IPS-15b (cell line): ENCODE measurements around the gene PTK6.

Source experiments
- H3K27me3 ChIP-seq: one replicate; pipeline ENCODE4 v1.6.1; 2013; ENCODE audit warnings: low read length; ENCODE audit not compliant: control insufficient read depth, insufficient read depth
- H3K36me3 ChIP-seq: one replicate; pipeline ENCODE4 v1.6.1; 2013; ENCODE audit warnings: low read length; ENCODE audit not compliant: control insufficient read depth, insufficient read depth
- H3K4me1 ChIP-seq: one replicate; pipeline ENCODE4 v1.6.1; 2013; ENCODE audit warnings: mild to moderate bottlenecking, low read length; ENCODE audit not compliant: control insufficient read depth, insufficient read depth
- H3K4me3 ChIP-seq: one replicate; pipeline ENCODE4 v1.5.1; 2013; ENCODE audit warnings: low read depth, low read length
- H3K9ac ChIP-seq: one replicate; pipeline ENCODE4 v1.6.1; 2013; ENCODE audit warnings: low read depth, mild to moderate bottlenecking, low read length
- H3K9me3 ChIP-seq: one replicate; pipeline ENCODE4 v1.6.1; 2013; ENCODE audit warnings: mild to moderate bottlenecking, low read length; ENCODE audit not compliant: control insufficient read depth, insufficient read depth

Gene PTK6

DNA sequence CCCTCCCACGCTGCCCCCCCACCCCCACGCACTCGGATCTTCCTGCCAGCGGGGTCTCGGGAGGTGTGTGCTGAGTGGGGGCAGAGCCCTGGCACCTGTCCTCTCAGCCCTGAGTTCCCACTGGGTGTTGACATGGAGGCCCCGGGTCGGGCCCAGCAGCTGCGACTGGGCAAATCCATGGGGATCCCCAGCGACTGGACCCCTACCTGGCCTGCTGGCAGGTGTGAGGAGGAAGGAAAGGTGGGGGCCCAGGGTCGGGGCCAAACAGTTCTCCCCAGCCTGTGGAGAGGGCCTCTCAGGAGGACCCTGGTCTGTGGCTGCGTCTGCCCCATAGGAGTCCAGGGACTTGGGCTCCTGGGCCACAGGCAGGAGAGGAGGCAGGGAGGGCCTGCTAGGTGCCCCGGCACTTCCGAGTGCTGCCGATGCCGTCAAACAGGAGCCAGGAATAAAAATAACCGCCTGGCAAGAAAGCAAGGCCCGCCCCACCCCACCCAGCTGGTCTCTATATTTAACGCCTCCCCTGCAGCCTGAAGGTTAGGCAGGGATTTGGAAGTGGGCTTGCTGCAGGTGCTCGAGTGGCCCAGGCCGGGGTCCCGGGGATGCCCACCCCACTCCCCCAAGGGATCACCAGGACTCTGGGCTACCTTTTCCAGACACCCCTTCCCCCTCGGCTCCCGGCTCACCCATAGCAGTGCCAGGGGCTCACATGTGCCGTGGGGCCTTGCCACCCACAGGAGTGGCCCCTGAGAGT lies 36.9 kb downstream of the PTK6 start:
- H3K36me3 ChIP-seq = peaks cover under 1% of the 10 kb centered on the region
- H3K27me3 ChIP-seq = peaks cover 20% of the 10 kb centered on the region

DNA sequence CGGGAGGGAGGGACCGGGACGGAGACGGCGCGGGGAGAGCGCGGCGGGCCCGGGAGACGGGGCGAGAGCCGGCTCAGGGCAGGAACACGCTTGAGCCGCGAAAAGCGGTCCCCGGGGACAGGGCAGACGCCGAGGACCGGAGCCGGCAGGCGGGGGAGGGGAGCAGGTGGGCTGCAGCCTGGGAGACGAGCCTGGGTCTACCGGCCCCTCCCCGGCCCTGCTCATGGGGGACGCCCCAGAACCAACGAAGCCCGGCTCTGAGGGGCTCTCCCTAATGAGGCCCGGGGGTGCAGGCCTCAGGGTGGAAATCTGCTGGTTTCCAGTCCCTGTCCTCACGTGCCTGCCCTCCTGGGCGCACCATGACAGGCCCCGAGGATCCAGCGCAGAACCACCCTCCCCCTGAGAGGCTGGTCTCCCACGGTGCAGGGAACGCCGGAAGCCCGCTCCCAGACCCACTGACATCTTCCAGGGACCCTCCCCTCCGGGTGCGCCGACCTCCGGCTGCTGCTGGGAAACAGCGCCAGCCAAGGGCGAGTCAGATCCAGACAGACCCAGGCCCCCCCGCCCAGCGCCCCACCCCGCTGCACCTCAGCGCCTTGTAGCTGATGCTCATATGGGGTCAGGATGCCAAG lies 37.7 kb downstream of the PTK6 start:
- Histone ChIP-seq H3K9me3 (no peaks in the 10 kb centered on the region), H3K9ac (no peak overlapping the region), H3K4me1 (no peaks in the 10 kb centered on the region), H3K36me3 (peaks cover 6% of the 10 kb centered on the region), H3K4me3 (peak overlapping the region; percentile 50), H3K27me3 (peaks cover 16% of the 10 kb centered on the region)

More for the DNA sequence above, 36.9 kb downstream of the PTK6 start:
- no peak overlapping the region for H3K9ac ChIP-seq
- H3K4me1 ChIP-seq = no peaks in the 10 kb centered on the region
- H3K9me3 ChIP-seq = no peaks in the 10 kb centered on the region
- no peak overlapping the region for H3K4me3 ChIP-seq

DNA sequence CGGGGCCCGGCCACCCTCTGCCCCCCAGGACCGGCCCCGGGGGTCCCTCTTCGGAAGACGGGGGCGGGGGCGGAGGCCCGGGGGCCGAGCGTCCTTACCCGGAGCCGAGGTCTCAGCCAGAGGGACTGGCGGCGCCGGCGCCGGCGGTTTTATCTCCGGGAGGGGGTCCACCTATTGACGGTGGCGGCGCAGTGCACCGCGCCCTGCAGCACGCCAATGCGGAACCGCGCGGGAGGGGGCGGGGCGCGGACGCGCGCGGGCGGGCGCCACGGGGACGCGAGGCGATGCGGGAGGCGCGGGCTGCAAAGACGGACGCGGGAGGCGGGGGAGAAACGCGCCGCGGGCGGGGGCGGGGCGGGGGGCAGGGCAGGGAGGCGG lies 38.2 kb downstream of the PTK6 start, which contains the start of gene EEF1A2:
EEF1A2 (minus strand) TSS at position 124 of the 378 bp plus-strand sequence. CDS start 1,320 bp downstream, outside the sequence.
- Histone ChIP-seq H3K27me3 (peaks cover 16% of the 10 kb centered on the region), H3K9ac (no peak within 1 kb of the TSS), H3K4me3 (peak within 1 kb of the TSS; percentile 50), H3K4me1 (no peaks in the 10 kb centered on the region), H3K36me3 (peaks cover 10% of the 10 kb centered on the region), H3K9me3 (no peaks in the 10 kb centered on the region)

DNA sequence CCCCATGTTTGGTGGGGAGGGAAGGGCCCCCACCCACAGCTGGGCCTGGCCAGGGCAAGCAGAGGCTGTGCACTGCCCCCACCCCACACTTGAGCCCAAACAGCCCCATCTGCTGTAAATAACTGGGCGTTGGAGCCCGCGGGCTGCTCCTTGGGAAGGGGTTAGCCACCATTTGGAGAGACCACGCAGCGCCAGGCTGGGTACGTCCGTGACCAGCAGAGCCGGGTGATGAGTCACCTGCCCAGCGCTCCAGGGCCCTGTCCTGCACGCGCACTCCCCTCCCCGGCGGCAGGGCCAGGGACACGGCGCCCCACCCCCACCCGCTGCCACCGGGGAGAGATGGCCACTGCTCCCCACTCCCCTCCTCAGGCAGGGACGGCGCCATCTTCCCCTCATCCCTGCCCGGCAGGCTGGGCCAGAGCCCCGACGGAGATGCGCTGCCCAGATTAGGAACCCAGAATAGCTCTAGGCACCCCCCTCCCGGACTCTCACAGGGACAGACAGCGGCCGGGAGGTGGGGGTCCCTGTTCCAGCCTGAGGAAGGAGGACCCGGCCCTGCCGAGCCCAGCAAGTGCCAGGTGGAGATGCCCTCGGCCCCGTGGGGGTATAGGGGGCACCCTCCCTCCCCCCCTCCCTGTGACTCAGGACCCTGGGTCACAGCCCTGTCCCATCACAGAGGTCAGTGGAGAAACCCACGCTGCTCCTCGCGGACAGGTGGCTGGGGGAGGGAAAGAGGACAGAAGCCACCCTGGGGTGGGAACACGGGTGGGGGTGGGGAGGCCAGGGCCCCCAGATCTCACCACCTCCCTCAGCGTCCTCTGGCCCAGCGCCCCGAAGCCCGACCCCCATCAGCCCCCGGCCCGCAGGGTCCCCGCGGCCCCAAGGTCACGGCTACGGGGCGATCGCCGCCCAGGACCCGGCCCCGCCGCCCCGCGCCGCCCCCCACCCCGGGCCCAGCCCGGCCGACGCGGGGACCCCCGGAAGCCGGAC lies 38.9 kb downstream of the PTK6 start:
- no peaks in the 10 kb centered on the region for H3K4me1 ChIP-seq

DNA sequence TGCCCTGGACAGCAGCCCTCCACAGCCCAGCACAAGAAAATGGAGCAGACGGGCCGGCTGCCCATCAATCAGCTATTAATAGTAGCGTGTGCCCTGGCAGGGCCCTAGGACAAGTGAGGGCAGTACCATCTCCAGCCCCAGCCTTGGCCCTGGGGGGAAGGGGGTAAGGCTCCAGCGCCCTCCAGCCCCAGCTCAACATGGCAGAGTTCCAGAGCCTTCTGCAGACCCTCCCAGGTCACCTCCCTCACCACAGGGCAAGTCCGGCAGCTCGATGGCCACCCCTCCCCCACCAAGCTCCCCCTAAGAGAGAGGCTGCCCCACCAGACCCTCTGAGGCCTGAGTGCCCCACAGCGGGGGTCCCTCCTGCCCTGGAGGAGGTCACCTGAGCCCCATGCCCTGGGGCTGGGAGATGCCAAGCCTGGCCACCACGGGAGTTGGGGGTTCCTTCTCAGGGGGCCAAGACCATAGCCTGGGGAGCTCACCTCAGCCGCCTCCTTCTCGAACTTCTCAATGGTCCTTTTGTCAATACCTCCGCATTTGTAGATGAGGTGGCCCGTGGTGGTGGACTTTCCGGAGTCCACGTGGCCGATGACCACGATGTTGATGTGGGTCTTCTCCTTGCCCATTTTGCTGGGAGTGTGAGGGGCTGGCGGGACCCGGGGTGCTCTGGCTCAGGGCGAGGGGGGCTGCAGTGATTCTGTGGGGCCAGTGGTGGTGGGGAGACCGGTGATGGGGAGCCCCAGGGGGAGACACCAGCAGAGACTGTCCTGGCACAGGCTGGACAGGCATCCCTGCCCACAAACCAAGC lies 39.8 kb downstream of the PTK6 start:
- Histone ChIP-seq H3K27me3 (peaks cover 16% of the 10 kb centered on the region), H3K9ac (no peak overlapping the region), H3K4me3 (peak overlapping the region; percentile 37), H3K4me1 (no peaks in the 10 kb centered on the region), H3K9me3 (no peaks in the 10 kb centered on the region), H3K36me3 (peaks cover 21% of the 10 kb centered on the region)

More for the DNA sequence above, 38.9 kb downstream of the PTK6 start:
- Histone ChIP-seq H3K36me3 (peaks cover 13% of the 10 kb centered on the region), H3K9ac (no peak overlapping the region), H3K9me3 (no peaks in the 10 kb centered on the region), H3K27me3 (peaks cover 16% of the 10 kb centered on the region), H3K4me3 (peak overlapping the region; percentile 37)

DNA sequence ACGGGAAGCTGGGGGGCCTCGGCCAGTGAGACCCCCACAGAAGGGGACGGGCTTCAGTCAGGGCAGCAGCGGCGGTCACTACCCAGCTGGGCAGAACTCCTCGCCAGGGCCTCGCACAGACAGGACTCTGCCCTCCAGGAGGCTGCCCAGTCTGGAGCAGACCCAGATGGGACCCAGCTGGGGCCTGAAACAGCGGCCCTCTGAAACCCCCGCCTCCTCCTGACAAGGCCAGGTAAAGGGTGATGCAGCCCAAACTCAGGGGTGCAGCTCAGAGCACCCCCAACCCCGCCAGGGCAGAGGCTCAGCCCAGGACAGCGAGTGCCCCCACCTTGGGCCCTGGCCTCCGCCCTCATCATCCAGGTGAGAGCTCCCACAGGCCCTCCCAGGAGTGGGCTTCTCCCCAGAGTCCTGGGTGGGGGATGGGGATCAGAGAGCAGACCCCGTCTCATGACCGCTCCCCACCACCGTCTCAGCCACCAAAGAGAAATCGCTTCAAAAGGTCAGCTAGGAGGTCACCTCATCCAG lies 40.5 kb downstream of the PTK6 start:
- H3K9ac ChIP-seq = no peak overlapping the region
- peaks cover 16% of the 10 kb centered on the region for H3K27me3 ChIP-seq
- H3K4me1 ChIP-seq = no peaks in the 10 kb centered on the region
- peaks cover 28% of the 10 kb centered on the region for H3K36me3 ChIP-seq
- H3K9me3 ChIP-seq = no peaks in the 10 kb centered on the region
- H3K4me3 ChIP-seq = peak overlapping the region; percentile 32

DNA sequence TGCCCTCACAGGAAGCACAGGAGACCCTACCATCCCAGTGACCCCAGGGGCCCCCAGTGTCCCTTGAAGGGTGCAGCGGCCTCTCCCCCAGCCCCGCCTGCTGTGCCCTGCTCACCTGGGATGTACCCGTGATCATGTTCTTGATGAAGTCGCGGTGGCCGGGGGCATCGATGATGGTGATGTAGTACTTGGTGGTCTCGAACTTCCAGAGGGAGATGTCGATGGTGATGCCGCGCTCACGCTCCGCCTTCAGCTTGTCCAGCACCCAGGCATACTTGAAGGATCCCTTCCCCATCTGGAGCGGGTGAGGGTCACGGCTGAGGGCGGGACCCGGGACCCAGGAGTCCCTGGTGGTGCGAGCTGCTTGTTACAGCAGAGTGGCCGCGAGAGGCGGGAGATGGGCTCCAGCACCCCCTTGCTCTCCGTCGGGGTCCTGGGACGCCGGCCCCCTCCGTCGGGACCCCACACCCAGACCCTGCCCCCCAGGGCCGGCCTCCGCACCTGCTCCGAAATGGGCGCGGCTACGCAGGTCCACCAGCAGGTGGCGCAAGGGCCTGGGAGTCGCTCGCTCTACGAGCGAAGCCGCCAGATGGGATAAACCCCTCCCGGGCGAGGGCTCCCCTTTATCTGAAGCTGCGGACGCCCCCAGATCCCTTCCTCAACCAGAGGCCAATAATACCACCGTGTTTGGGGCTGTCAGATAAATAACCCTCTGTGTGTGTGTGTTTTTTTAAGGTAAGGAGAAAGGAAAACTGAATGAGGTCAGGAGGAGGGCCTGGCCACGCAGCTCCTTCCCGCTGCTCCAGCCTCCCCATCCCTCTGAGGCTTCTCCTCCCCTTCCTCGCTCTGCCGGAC lies 41.2 kb downstream of the PTK6 start:
- peaks cover 34% of the 10 kb centered on the region for H3K36me3 ChIP-seq
- no peak overlapping the region for H3K9ac ChIP-seq
- H3K9me3 ChIP-seq = no peaks in the 10 kb centered on the region
- peak overlapping the region; percentile 32 for H3K4me3 ChIP-seq
- no peaks in the 10 kb centered on the region for H3K4me1 ChIP-seq
- peaks cover 14% of the 10 kb centered on the region for H3K27me3 ChIP-seq

DNA sequence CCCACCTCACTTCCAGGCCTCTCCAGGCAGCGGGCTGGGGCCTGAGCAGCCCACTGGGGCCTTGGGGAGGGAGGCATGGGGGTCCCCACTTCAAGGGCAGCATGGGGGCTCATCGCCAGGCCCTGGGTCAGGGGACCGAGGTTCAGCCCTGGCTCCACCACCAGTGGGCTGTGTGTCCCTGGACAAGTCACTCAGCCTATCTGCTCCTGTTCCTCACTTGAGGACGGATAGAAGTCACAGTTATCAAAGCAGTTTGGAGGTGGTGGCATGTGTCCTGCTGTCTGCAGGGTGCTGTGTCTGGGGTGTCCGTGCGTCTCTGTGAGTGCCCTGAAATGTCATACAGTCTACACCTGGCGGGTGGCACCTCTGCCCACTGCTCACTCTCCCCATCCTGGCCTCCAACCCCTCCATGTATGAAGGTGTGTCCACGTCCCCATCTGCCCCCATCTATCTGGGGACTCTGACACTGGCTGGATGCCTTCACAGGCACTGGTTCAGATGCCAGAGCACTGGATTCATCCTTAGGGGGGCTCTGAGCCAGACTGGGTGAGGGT lies 41.9 kb downstream of the PTK6 start:
- no peak overlapping the region for H3K4me3 ChIP-seq
- H3K36me3 ChIP-seq = peaks cover 36% of the 10 kb centered on the region
- no peak overlapping the region for H3K9ac ChIP-seq
- no peaks in the 10 kb centered on the region for H3K9me3 ChIP-seq
- H3K27me3 ChIP-seq = peaks cover 13% of the 10 kb centered on the region
- H3K4me1 ChIP-seq = no peaks in the 10 kb centered on the region

DNA sequence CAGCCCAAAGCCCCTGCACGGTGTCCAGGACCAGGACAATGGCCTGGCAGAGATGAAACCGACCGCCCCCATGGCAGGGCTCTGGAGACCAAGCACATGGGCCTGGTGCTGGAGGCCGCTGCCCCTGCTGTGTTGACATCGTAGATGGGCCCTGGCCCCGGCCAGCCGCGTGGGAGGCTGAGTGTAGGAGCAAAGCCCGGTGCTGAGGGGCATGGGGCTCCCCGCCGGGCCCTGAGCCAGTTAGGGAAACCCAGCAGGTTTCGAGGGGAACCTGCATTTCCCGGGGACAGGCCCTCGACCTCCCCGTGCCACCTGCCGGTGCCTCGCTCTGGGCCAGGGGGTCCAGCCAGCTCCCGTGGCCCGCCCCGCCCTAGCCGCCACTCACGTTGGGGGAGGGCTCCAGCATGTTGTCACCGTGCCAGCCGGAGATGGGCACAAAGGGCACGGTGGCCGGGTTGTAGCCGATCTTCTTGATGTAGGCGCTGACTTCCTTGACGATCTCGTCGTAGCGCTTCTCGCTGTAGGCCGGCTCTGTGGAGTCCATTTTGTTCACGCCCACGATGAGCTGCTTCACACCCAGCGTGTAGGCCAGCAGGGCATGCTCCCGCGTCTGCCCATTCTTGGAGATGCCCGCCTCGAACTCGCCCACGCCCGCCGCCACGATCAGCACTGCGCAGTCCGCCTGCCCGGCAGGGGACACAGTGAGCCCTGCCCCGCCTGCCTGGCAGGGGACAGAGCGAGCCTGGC lies 42.6 kb downstream of the PTK6 start:
- Histone ChIP-seq H3K9me3 (no peaks in the 10 kb centered on the region), H3K27me3 (peaks cover 11% of the 10 kb centered on the region), H3K4me3 (no peak overlapping the region), H3K36me3 (peaks cover 36% of the 10 kb centered on the region), H3K9ac (no peak overlapping the region), H3K4me1 (no peaks in the 10 kb centered on the region)
